ENCODE results near the gene DDX10. TPM values are rescaled to one million over a fixed set of nuclear protein-coding genes. Genes with fewer than 3 reads are reported as not detected.

Gene DDX10
- total and polyA plus RNA-seq, 9 of the 15 experiments (the other 6 are each of a cell fraction or from before 2014, with no cell fraction given): 33.9 to 94.6 (median 50.7) TPM

DNA sequence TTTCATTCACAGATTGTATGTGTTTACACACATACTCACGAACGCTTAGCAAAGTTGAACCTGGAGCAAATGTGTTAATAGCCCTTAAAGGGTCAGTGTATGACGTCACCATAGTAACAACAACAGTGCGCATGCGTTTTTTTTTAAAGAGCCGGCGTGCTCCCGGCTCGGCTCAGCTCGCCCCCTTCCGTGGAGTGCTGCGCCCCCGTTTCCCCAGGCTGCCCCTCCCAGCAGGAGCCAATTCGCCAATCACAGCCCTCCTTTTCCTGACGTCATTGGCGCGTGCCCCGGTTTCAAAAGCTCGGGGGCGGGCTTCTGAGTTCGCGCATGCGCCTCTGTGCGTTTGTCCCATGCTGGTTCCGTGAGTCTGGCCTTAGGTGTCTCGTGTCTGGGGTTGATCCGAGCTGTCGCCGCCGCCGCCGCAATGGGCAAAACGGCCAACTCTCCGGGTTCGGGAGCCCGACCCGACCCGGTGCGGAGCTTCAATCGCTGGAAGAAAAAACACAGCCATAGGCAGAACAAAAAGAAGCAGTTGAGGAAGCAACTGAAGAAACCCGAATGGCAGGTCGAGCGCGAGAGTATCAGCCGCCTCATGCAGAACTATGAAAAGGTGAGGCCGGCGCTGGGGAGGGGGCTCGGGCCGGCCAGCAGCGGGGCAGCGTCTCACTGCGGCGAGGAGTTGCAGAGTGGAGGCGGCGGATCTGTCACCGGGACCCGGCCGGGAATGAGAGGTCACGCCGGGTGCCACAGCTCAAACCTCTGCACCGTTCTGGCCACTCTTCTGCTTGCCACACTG is at the start of gene DDX10 (continued):
- TF ChIP-seq CTCF (IDR thresholded peaks at IDR 0.05 in 2 of 3, conservative IDR thresholded peaks at IDR 0.05 in 1 of 3; ENCODE audit: insufficient read depth in 2 of 3, low read depth in 1 of 3, low read length in 3 of 3) (peak; percentile 9 to 43 (median 22); a peak in 2 of 6 replicates), TAF1 (IDR thresholded peaks at IDR 0.05; ENCODE audit: control insufficient read depth, extremely low read depth, insufficient read depth, low read length, severe bottlenecking) (peak; percentile 33), SNRNP70 (optimal IDR thresholded peaks at IDR 0.05; ENCODE audit: low read depth, low read length) (no peak), MAFF (IDR thresholded peaks at IDR 0.05; ENCODE audit: low read length) (no peak), USF2 (CRISPR knock-in tag; IDR thresholded peaks at IDR 0.05) (peak; percentile 56; the same call in 1 of the 2 replicates), JUNB (CRISPR knock-in tag; conservative IDR thresholded peaks at IDR 0.05) (peak; percentile 96), MBD2 (IDR thresholded peaks at IDR 0.05; ENCODE audit: borderline replicate concordance, low read depth) (0 out of 2 replicates have a peak, but pooled peaks have one; percentile 46), ZNF316 (IDR thresholded peaks at IDR 0.05) (no peak), ATF6 (CRISPR knock-in tag; IDR thresholded peaks at IDR 0.05) (no peak), GTF2E2 (tag; IDR thresholded peaks at IDR 0.05) (no peak), KDM5B (IDR thresholded peaks at IDR 0.05; ENCODE audit: insufficient replicate concordance, low read depth, low read length) (peak; percentile 47), NFYB (IDR thresholded peaks at IDR 0.05; ENCODE audit: extremely low read depth, insufficient read length) (peak; percentile 27), RBBP5 (IDR thresholded peaks at IDR 0.05; ENCODE audit: borderline replicate concordance, insufficient read depth, low read length, poor library complexity, severe bottlenecking) (peak; percentile 79), MCM2 (IDR thresholded peaks at IDR 0.05; ENCODE audit: low read depth) (no peak)
- TF ChIP-seq, protein P1, sequence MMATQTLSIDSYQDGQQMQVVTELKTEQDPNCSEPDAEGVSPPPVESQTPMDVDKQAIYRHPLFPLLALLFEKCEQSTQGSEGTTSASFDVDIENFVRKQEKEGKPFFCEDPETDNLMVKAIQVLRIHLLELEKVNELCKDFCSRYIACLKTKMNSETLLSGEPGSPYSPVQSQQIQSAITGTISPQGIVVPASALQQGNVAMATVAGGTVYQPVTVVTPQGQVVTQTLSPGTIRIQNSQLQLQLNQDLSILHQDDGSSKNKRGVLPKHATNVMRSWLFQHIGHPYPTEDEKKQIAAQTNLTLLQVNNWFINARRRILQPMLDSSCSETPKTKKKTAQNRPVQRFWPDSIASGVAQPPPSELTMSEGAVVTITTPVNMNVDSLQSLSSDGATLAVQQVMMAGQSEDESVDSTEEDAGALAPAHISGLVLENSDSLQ (IDR thresholded peaks at IDR 0.05): peak; percentile 20; the same call in 1 of the 2 replicates
- TF ChIP-seq, protein P2, sequence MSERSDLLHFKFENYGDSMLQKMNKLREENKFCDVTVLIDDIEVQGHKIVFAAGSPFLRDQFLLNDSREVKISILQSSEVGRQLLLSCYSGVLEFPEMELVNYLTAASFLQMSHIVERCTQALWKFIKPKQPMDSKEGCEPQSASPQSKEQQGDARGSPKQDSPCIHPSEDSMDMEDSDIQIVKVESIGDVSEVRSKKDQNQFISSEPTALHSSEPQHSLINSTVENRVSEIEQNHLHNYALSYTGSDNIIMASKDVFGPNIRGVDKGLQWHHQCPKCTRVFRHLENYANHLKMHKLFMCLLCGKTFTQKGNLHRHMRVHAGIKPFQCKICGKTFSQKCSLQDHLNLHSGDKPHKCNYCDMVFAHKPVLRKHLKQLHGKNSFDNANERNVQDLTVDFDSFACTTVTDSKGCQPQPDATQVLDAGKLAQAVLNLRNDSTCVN (CRISPR knock-in tag; IDR thresholded peaks at IDR 0.05): no peak
- TF ChIP-seq, protein P3, sequence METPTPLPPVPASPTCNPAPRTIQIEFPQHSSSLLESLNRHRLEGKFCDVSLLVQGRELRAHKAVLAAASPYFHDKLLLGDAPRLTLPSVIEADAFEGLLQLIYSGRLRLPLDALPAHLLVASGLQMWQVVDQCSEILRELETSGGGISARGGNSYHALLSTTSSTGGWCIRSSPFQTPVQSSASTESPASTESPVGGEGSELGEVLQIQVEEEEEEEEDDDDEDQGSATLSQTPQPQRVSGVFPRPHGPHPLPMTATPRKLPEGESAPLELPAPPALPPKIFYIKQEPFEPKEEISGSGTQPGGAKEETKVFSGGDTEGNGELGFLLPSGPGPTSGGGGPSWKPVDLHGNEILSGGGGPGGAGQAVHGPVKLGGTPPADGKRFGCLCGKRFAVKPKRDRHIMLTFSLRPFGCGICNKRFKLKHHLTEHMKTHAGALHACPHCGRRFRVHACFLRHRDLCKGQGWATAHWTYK (CRISPR knock-in tag; IDR thresholded peaks at IDR 0.05): peak; percentile 60; the same call in 1 of the 2 replicates
